Prostate gland (tissue), 2 donors: Measurements from ENCODE around the gene TSPAN18.

Source experiments
- CTCF ChIP-seq, 4 experiments: fragments of 200-600 bp in 2 of 4; fragments of 450-650 bp in 2 of 4; sonication (generic) in 2 of 4; IDR thresholded peaks; 1 replicate in 3 of 4; 2 replicates in 1 of 4; pipeline ENCODE4 v1.5.1; 2016 to 2019; ENCODE audit warnings: antibody characterized with exemption in 4 of 4, mild to moderate bottlenecking in 2 of 4, moderate library complexity in 2 of 4
- POLR2A ChIP-seq: fragments of 450-650 bp; IDR thresholded peaks from one replicate; pipeline ENCODE4 v1.6.1; 2016; ENCODE audit warnings: antibody characterized with exemption, mild to moderate bottlenecking

GRCh38 chr11:44747316-44747715 is 20.6 kb downstream of the TSPAN18 start:
- TF ChIP-seq CTCF (IDR thresholded peaks at IDR 0.05), result no peak
- no peak for TF ChIP-seq POLR2A
